NK-92 (cell line): ENCODE results near the gene TFF3.

Experiments used
- DNase-seq: peaks from one replicate; lab custom pipeline; 2025; ENCODE audit not compliant: unreplicated experiment; lab: John Stamatoyannopoulos, UW

Gene TFF3

GRCh38 chr21:42272984-42273600 lies 42.1 kb downstream of the TFF3 start:
- DNase-seq = no peak

DNA sequence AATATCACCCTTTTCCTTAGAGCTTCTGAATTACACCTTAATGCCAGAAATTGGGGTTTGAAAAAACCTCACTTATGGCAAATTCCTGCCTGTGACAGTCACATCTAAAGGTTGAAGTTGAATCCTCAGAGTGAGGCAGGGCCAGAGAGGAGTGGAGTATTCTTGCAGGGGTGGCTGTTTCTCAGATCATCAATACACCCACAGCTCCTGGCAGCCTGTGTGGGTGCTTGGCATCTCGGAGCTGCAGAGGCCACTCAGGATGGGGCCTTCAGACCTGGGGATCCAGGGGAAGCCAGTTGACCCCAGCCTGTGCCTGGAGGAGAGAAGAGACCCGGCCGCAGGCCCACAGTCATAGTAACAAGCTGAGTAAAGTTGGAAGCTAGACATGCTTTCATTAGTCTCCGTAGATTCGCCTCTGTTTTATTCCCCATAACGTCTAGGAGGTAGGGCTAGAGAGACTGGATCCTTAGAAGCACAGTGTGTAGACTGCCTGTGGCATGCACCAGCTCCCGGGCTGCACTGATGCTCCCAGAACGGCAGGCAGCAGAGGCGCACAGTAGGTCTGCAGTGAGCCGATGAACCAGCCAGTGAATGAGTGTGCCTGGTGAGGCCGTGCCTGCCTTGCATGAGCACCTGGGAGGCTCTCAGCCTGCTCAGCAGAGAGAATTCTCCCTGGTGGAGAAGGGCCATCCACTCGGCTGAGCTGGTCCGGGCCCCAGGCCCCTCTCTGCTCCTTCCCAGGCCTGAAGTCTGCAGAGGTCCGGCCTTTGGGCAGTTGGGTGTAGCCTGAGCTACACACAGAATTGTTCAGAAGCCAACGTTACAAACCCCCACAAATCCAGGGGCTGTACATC lies 42.9 kb downstream of the TFF3 start:
- DNase-seq = no peak

DNA sequence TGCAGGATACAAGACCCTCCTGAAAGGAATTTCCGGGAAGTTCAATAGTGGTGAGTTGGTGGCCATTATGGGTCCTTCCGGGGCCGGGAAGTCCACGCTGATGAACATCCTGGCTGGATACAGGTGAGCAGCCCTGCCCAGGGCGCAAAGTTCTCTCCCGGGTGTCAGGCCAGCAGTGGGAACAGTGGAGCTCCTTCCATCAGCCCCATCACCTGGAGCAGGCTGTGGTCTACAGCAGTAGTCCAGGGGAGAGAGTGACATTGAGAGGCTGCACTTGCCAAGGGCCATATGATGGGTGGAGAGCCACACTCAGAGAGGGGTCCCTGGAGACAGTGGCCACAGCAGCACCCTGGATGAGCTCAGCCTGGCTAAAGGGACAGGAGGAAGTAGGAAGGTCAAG lies 44.1 kb downstream of the TFF3 start:
- DNase-seq = no peak

GRCh38 chr21:42269386-42269785 lies 45.8 kb downstream of the TFF3 start:
- no peak for DNase-seq

GRCh38 chr21:42266971-42267556 lies 48.1 kb downstream of the TFF3 start:
- no peak for DNase-seq

GRCh38 chr21:42265231-42265812 lies 49.9 kb downstream of the TFF3 start:
- DNase-seq = no peak

GRCh38 chr21:42264245-42265195 lies 50.7 kb downstream of the TFF3 start:
- no peak for DNase-seq

- DNase-seq = no peak
These were observed 51.5 kb downstream of the TFF3 start for GRCh38 chr21:42263591-42264131.

DNA sequence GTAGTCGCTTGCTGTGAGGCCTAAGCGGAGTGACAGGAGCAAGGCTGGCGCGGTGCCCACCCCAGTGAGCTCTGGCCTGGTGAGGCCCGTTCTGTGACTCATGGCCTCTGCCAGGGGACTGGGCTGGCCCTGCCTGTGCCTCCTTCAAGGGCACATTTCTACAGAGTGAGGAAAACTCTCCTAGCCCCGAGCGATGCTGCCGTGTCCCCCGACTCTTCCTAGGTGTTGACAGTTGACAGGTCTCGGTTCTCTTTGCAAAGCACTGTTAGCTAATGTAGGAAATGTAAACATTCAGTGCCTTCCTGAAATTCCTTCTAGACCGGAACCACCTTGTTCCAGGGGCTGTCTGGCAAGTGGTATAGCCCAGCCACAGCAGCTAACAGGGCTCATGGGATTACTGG lies 52.4 kb downstream of the TFF3 start:
- no peak for DNase-seq

DNA sequence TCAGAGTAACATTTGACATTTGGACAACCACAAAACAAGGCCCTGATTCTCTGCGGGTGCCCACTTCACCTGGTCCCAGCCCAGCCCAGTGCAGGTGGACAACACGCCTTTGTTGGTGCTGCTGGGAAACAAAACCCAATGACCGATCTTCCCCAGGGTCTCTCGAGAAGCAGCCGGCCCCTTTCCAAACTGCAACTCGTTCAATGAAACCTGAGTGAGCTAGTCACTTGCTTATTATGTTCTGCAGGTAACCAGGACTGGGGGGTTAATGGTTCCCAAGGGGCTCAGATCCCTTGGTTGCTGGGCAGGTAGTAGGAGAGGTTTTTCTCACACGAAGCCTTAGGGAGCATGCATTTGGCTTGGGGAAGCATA lies 53.4 kb downstream of the TFF3 start:
- DNase-seq = no peak
